Psoas muscle (tissue), 8 donors: Measurements from ENCODE around the gene TAOK1. TPM values are rescaled to one million over a fixed set of nuclear protein-coding genes. Genes with fewer than 3 reads are reported as not detected.
"Not testable (repeated sequence)": the region's sequence is repeated elsewhere in the genome, so short reads cannot be mapped to it uniquely, and the experiment has no call there.

Experiments
- ATAC-seq, 4 donors: fragments of 200-7000 bp; cut with Tn5 transposase; one replicate each; pipeline ENCODE4 v1.9.1; 2020; ENCODE audit warnings: moderate library complexity in 3 of 4, mild to moderate bottlenecking in 2 of 4
- DNase-seq, 2 donors: peaks; one replicate each; pipeline ENCODE4 v3.0.0-alpha.2; 2020
- H3K27ac ChIP-seq: fragments of 200-600 bp; one replicate; pipeline ENCODE4 v1.8.0; 2022
- H3K27me3 ChIP-seq, 3 donors: fragments of 200-600 bp in 1 of 3; one replicate each; pipeline versions ENCODE4 v1.6.1 to v1.8.0; 2013 to 2022; ENCODE audit warnings: low read length in 2 of 3, mild to moderate bottlenecking in 2 of 3, moderate library complexity in 1 of 3; ENCODE audit not compliant: insufficient read depth in 3 of 3
- H3K36me3 ChIP-seq, 2 donors: fragments of 200-600 bp in 1 of 2; one replicate each; pipeline versions ENCODE4 v1.6.1 to v1.8.0; 2013 to 2022; ENCODE audit warnings: low read depth in 1 of 2, mild to moderate bottlenecking in 1 of 2, moderate library complexity in 1 of 2; ENCODE audit not compliant: insufficient read depth in 1 of 2
- H3K4me1 ChIP-seq: fragments of 200-600 bp; one replicate; pipeline ENCODE4 v1.8.0; 2022
- H3K4me3 ChIP-seq: fragments of 200-600 bp; one replicate; pipeline ENCODE4 v1.8.0; 2022; ENCODE audit warnings: mild to moderate bottlenecking
- H3K9me3 ChIP-seq: fragments of 200-600 bp; one replicate; pipeline ENCODE4 v1.8.0; 2022
- WGBS, 3 donors: extraction: QIAGEN DNeasy Blood & Tissue Kit; methylation state at CpG; one replicate each; pipeline versions ENCODE4 v1.1.6 to v1.1.7; 2013; 5-methylcytosine and 5-hydroxymethylcytosine counted together
- intact Hi-C, 2 donors: fragments of 100-400 bp; cut with DNase I; formaldehyde crosslinking; loops; one replicate each; pipeline versions ENCODE4 v1.11.0 to v1.14.2; 2022
- polyA plus RNA-seq, 3 donors: library from polyadenylated mRNA; stranded (reverse); fragments of 200-250 nt; gene quantifications; one replicate each; pipeline ENCODE4 v1.2.3, GENCODE V29; 2013
- total RNA-seq, 4 donors: library from RNA; stranded (reverse); fragmentation: NEBNext Ultra II Directional in 2 of 4; extraction: Animal tissue kit (Norgen Biotek cat#: 25700) in 2 of 4; gene quantifications; one replicate each; pipeline versions ENCODE4 v1.2.1 to v1.2.4, GENCODE V29; 2021 to 2023
- TF ChIP-seq, protein P1 (sequence below): fragments of 200-600 bp; IDR thresholded peaks from one replicate; pipeline ENCODE4 v1.8.0; 2022; ENCODE audit warnings: antibody characterized with exemption
- donor health status: healthy with polysubstance abuse.
- donor health status: DM: no; HTN: no; CAD: no; lungs with moderate emphysema.
- donor health status: Bipolar disorder and iron deficiency.
- donor health status: healthy.
- donor health status: DM: yes; HTN: yes; CAD: no.
- donor health status: DM: no; HTN: no; CAD: no.
- donor health status: DM: no; HTN: no; CAD: no.
- donor health status: DM: yes; HTN: yes; CAD: no.

The TAOK1 gene
- total and polyA plus RNA-seq, 7 donors: 6.3 to 49.8 (median 42.5) TPM

DNA sequence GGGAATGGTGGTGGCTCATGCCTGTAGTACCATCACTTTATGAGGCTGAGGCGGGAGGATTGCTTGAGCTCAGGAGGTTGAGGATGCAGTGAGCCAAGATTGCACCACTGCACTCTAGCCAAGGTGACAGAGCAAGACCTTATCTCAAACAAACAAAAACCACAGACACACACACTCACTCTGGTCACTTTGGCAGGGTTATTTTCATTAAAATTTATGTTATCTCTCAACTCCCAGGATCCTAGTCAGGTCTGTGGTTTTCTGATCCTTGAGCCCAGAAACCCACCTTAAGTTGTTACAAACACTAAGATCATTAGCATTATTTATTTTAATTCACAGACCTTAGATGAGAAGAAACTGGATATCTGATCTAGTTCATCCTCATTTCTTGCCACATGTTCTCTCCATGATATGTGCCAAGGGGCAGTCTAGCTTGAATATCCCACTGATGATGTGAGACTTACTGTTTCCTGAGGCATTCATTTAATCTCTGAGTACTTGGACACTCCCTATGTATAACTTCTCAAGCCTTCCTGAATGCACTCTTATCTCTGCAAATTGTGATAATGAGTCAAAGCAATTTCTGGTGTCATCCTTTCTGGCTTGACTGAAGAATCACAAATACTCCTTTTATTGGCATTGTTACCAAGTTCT, 167.0 kb downstream of the TAOK1 start:
- DNase-seq: no peak
- H3K9me3 ChIP-seq: no peaks in the 10 kb centered on the region
- no peak overlapping the region for H3K27ac ChIP-seq
- no peaks in the 10 kb centered on the region for H3K27me3 ChIP-seq
- no peaks in the 10 kb centered on the region for H3K36me3 ChIP-seq
- no peak for ATAC-seq
- TF ChIP-seq, protein P1, sequence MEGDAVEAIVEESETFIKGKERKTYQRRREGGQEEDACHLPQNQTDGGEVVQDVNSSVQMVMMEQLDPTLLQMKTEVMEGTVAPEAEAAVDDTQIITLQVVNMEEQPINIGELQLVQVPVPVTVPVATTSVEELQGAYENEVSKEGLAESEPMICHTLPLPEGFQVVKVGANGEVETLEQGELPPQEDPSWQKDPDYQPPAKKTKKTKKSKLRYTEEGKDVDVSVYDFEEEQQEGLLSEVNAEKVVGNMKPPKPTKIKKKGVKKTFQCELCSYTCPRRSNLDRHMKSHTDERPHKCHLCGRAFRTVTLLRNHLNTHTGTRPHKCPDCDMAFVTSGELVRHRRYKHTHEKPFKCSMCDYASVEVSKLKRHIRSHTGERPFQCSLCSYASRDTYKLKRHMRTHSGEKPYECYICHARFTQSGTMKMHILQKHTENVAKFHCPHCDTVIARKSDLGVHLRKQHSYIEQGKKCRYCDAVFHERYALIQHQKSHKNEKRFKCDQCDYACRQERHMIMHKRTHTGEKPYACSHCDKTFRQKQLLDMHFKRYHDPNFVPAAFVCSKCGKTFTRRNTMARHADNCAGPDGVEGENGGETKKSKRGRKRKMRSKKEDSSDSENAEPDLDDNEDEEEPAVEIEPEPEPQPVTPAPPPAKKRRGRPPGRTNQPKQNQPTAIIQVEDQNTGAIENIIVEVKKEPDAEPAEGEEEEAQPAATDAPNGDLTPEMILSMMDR: no peak
- 95 to 100% (median 98%) methylated on average over 1 of the region's 1 CpG for WGBS, 3 donors
- intact Hi-C loops: no loop called here
- H3K4me1 ChIP-seq: peaks cover 8% of the 10 kb centered on the region
- no peak overlapping the region for H3K4me3 ChIP-seq

DNA sequence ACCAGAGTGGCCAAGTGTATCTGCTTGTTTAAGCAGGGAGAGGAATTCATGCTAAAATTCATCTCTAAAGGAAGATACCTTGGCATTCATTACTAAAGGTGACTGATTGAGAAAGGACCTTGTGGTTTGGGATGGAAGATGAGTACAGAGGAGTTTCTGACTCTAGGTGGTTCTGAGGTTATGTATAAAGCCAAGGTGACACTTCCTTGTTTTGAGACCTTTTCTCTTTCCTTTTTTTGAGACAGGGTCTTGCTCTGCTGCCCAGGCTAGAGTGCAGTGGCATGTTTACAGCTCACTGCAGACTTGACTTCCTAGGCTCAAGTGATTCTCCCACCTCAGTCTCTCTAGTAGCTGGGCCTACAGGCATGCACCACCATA, 167.6 kb downstream of the TAOK1 start:
- H3K4me3 ChIP-seq: no peak overlapping the region
- intact Hi-C loops: no loop called here
- no peaks in the 10 kb centered on the region for H3K36me3 ChIP-seq
- TF ChIP-seq, protein P1: no peak
- ATAC-seq: no peak
- H3K27me3 ChIP-seq: no peaks in the 10 kb centered on the region
- no peaks in the 10 kb centered on the region for H3K9me3 ChIP-seq
- peaks cover 8% of the 10 kb centered on the region for H3K4me1 ChIP-seq
- H3K27ac ChIP-seq: no peak overlapping the region
- no peak for DNase-seq

DNA sequence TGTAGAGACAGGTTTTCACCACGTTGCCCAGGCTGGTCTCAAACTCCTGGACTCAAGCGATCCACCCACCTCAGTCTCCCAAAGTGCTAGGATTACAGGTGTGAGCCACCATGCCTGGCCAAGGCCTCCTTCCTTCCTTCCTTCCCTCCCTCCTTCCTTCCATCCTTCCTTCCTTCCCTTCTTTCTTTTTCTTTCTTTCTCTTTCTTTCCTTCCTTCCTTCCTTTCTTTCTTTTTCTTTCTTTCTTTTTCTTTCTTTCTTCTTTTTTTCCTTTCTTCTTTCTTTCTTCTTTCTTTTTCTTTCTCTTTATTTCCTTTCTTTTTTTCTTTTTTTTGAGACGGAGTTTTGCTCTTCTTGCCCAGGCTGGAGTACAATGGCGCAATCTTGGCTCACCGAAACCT, 168.0 kb downstream of the TAOK1 start:
- H3K27me3 ChIP-seq: not testable (repeated sequence)
- 91 to 97% (median 95%) methylated on average over 5 of the region's 5 CpGs for WGBS, 3 donors

DNA sequence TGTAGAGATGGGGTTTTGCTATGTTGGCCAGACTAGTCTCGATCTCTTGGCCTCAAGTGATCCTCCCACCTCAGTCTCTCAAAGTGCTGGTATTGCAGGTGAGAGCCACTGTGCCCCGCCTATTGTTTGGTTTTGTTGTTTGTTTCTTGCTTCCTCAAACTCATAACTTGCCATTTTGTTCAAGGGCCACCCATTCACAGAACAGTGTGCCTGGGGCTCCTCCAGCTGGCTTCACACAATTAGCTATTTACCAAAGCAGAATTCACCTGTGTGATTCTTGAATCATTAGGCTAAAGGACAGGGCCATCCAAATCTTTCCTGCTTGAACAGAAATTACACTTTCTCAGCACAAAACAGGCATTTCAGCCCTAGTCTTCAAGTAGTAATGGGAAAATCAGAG, 169.5 kb downstream of the TAOK1 start:
- DNase-seq (no peak), ATAC-seq (no peak)
- TF ChIP-seq, protein P1: no peak
- Histone ChIP-seq H3K4me1 (peaks cover 8% of the 10 kb centered on the region), H3K9me3 (no peaks in the 10 kb centered on the region), H3K36me3 (no peaks in the 10 kb centered on the region), H3K27ac (no peak overlapping the region), H3K27me3 (no peaks in the 10 kb centered on the region), H3K4me3 (no peak overlapping the region)
- 95 to 100% (median 98%) methylated on average over 2 of the region's 2 CpGs for WGBS, 3 donors
- intact Hi-C loops: no loop called here

More for the DNA sequence above, 168.0 kb downstream of the TAOK1 start:
- H3K4me1 ChIP-seq, H3K27ac ChIP-seq, H3K4me3 ChIP-seq, ATAC-seq, H3K36me3 ChIP-seq, DNase-seq, H3K9me3 ChIP-seq, intact Hi-C loops: not testable (repeated sequence)

DNA sequence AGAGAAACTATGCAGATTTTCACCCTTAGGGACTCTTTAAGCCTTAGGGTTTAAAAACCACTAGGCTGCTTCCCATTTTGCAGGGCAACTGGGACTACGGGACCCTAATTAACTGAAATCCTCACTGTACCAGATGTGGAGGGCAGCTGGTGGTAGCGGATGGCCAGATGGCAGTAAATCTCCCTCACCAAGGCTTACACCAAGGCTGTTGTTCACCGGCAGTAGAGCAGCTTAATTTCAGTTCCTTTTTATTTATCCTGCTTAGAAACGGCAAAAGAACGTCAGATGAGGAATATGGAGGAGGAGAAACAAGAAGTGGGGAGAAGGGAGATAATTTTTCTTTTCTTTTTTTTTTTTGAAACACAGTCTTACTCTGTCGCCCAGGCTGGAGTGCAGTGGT, 170.2 kb downstream of the TAOK1 start:
- ATAC-seq: no peak
- no peaks in the 10 kb centered on the region for H3K36me3 ChIP-seq
- H3K4me3 ChIP-seq: no peak overlapping the region
- H3K4me1 ChIP-seq: peaks cover 8% of the 10 kb centered on the region
- no peak for DNase-seq
- TF ChIP-seq, protein P1: no peak
- no peaks in the 10 kb centered on the region for H3K9me3 ChIP-seq
- WGBS, 3 donors: 53 to 57% (median 54%) methylated on average over 6 of the region's 6 CpGs
- no peaks in the 10 kb centered on the region for H3K27me3 ChIP-seq
- intact Hi-C loops: no loop called here
- no peak overlapping the region for H3K27ac ChIP-seq
